Retinal pigment epithelial cell (primary cell): ENCODE results near the gene MRS2.

Experiments
- DNase-seq: peaks from one replicate; pipeline ENCODE4 v3.0.0-alpha.2; 2010; ENCODE audit warnings: low read depth
- H3K4me3 ChIP-seq: 2 replicates; pipeline ENCODE4 v1.5.1; 2011; ENCODE audit warnings: mild to moderate bottlenecking, low read length, control low read depth, moderate library complexity
- CTCF ChIP-seq: conservative IDR thresholded peaks from 2 replicates; pipeline ENCODE4 v1.5.1; 2011; ENCODE audit warnings: low read depth, low read length, control low read depth, inconsistent platforms

Gene MRS2

DNA sequence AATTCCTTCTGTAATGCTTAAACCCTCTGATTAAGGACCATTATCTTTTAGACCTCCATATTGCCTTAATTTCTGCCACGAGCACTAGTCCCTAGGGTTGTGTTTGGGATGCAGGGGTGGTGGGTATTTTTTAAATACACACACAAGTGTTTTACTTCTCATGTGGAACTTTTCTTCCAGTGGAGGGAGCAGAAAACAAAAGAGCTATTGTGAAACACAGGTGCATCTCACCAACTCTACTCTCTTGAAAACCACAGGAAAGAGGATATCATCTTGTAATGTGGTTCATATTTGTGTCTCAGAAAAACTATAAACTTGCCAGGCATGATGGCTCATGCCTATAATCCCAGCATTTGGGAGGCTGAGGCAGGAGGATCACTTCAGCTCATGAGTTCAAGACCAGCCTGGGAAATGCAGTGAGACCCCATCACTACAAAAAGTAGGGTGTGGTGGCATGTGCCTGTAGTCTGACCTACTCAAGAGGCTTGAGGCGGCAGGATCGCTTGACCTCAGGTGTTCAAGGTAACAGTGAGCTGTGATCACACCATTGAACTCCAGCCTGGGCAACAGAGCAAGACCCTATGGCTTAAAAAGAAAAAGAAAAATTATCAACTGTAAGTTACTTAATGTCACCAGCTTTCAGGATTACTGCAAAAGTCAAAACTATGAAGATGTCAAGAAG lies 37.3 kb downstream of the MRS2 start:
- TF ChIP-seq CTCF, result no peak

DNA sequence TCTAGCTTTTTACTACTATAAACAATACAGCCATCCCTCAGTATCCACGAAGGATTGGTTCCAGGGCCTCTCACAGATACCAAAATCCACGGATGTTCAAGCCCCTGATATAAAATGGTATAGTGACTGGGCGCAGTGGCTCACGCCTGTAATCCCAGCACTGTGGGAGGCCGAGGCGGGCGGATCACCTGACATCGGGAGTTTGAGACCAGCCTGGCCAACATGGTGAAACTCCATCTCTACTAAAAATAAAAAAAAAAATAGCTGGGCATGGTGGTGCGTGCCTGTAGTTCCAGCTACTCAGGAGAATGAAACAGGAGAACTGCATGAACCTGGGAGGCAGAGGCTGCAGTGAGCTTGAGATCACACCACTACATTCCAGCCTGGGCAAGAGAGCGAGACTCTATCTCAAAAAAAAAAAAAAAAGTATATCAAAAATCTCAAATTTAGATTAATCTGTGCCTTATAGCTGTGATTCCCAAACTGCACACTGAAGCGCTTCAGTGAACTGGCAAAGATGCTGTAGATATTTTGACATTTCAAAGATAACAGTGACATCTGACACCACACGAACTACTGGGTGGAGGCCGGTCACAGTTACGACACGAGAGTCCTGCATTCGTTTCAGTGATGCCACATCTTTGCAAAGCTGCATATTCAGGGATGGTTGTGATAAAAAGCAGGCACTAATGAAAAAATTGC lies 38.3 kb downstream of the MRS2 start:
- no peak overlapping the region for H3K4me3 ChIP-seq
- no peak for DNase-seq
- TF ChIP-seq CTCF, result no peak

More for the DNA sequence above, 37.3 kb downstream of the MRS2 start:
- no peak for DNase-seq
- H3K4me3 ChIP-seq, result no peak overlapping the region

GRCh38 chr6:24441599-24441904 lies 38.8 kb downstream of the MRS2 start:
- no peak for TF ChIP-seq CTCF
- no peak for DNase-seq
- H3K4me3 ChIP-seq, result no peak overlapping the region

DNA sequence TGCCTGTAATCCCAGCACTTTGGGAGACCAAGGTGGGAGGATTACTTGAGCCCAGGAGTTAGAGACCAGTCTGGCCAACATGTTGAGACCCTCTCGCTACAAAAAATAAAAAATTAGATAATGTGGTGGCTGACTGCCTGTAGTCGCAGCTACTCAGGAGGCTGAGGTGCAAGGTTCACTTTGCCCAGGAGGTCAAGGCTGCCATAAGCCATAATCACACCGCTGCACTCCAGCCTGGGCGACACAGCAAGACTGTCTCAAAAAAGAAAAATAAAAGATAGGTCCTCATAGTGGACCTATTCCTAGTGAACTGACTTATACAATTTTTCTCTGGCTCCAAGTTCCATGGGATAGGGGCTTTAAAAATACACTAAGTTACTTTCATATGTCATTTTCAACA lies 41.9 kb downstream of the MRS2 start:
- no peak for DNase-seq
- TF ChIP-seq CTCF, result no peak
- no peak overlapping the region for H3K4me3 ChIP-seq

GRCh38 chr6:24445704-24446103 lies 43.0 kb downstream of the MRS2 start:
- H3K4me3 ChIP-seq, result no peak overlapping the region
- no peak for DNase-seq
- TF ChIP-seq CTCF, result no peak

DNA sequence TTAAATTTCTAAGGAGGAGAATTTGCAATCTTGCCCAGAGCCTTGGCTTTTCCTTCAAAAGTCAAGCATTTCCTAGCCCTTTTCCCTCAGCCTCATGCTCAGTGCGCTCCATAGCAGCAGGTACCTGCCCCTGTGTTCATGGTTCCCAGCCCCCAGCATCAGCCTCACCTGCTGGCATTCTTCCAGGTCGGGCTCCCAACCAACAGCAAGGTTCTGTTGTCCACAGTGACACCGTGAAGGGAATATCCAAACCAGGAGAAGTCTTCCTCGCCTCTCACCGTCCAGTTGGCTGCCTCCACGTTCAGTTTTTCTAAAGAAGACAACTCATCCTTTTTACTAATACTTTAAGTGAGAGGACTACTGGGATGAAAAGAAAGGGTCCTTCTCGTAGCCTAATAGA lies 43.9 kb downstream of the MRS2 start:
- DNase-seq, result no peak
- no peak for TF ChIP-seq CTCF
- H3K4me3 ChIP-seq, result no peak overlapping the region

DNA sequence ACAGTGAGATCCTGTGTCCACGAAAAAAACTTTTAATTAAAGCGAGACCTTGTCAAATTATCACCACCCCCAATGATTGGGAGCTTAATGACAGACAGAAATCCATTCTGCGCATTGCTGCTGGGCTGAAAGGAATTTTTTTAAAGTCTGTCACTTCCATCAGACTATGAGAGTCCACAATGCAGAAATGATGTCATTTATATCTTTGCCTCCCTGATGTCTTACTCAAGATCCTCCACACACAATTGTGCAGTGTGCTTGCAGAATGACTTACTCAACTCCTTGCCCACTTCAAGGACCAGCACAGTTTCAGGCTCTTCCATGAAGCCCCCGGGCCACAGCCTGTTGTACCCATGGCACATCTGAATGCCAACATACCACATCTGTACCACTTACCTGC lies 45.7 kb downstream of the MRS2 start:
- DNase-seq, result no peak
- TF ChIP-seq CTCF, result no peak
- H3K4me3 ChIP-seq, result no peak overlapping the region
